Fibroblast of skin of back (primary cell): ENCODE results near the gene NME7.
"Not testable (repeated sequence)": the region's sequence is repeated elsewhere in the genome, so short reads cannot be mapped to it uniquely, and the experiment has no call there.

Source experiments
- DNase-seq: peaks from one replicate; pipeline ENCODE4 v3.0.0-alpha.2; 2013

Gene NME7

DNA sequence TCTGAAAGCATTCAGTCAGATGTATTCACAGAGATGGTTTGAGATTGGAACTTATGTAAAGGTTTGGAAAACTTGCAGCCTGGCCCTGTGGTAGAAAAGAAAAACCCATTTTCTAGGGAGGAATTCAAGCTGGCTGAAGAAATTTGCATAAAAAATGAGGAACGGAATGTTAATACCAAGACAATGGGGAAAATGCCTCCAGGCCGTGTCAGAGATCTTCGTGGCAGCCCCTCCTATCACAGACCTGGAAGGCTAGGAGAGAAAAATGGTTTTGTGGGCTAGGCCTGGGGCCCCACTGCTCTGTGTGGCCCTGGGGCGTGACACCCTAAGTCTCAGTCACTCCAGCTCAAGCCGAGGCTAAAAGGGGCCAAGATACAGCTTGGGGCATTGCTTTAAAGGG, 26.7 kb downstream of the NME7 start:
- no peak for DNase-seq

DNA sequence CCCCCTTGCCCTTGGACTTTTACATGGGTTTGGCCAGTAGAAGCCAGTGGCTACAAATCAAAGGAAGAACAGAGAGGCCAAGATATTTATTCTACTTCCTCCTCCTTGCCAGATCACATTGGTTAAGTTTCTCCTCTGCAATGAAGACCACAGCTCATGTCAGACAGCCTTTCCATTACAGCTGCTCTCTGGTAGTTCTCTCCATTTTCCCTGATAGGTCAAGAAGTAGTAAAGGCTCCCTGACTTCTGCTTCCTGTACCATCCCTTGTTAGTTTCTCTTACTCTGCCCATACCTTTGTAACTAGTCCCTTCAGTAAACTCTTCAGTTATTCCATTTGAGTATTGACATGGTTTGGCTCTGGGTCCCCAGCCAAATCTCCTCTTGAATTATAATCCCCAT, 27.8 kb downstream of the NME7 start:
- no peak for DNase-seq

DNA sequence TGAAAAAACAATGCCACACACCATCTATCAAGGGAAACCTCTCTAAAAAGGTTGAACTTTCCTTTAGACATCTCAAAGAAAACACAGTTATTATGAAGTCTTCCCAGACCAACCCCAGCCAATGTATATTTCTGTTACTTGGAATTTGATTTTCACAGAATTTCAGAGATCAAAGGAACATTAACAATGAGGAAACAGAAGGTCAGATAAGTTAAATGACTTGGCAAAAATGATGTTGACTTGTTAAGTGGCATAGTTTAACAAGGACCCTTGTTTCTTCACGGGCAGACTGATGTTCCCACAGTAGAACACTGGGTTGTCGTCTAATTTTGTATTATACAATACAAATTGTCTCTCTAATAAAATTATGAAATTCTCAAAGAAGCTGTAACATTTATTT, 29.0 kb downstream of the NME7 start:
- no peak for DNase-seq

DNA sequence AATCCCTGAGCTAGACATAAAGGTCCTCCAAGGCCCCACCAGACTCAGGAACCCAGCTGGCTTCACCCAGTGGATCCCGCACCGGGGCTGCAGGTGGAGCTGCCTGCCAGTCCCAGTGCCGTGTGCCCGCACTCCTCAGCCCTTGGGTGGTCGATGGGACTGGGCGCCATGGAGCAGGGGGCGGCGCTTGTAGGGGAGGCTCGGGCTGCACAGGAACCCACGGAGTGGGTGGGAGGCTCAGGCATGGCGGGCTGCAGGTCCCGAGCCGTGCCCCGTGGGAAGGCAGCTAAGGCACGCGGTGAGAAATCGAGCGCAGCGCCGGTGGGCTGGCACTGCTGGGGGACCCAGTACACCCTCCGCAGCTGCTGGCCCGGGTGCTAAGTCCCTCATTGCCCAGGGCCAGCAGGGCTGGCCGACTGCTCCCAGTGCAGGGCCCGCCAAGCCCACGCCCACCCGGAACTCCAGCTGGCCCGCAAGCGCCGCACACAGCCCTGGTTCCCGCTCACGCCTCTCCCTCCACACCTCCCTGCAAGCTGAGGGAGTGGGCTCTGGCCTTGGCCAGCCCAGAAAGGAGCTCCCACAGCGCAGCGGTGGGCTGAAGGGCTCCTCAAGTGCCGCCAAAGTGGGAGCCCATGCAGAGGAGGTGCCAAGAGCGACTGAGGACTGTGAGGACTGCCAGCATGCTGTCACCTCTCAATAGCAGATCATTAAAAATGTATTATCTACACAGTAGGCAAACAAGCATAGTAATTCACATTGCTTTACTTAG, 30.5 kb downstream of the NME7 start:
- not testable (repeated sequence) for DNase-seq

DNA sequence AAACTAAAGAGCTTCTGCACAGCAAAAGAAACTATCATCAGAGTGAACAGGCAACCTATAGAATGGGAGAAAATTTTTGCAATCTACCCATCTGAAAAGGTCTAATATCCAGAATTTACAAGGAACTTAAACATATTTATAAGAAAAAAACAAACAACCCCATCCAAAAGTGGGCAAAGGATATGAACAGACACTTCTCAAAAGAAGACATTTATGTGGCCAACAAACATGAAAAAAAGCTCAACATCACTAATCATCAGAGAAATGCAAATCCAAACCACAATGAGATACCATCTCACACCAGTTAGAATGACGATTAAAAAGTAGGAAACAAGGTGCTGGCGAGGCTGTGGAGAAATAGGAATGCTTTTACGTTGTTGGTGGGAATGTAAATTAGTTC, 32.9 kb downstream of the NME7 start:
- DNase-seq: not testable (repeated sequence)

DNA sequence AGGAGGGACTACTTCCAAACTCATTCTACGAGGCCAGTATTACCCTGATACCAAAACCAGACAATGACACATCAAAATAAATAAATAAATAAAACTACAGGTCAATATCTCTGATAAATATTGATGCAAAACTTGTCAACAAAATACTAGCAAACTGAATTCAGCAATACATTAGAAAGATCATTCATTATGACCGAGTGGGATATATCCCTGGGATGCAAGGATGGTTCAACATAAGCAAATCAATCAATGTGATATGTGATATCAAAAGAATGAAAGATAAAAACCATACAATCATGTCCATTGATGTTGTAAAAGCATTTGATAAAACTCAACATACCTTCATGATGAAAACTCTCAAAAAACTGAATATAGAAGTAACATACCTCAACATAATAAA, 36.7 kb downstream of the NME7 start:
- no peak for DNase-seq

DNA sequence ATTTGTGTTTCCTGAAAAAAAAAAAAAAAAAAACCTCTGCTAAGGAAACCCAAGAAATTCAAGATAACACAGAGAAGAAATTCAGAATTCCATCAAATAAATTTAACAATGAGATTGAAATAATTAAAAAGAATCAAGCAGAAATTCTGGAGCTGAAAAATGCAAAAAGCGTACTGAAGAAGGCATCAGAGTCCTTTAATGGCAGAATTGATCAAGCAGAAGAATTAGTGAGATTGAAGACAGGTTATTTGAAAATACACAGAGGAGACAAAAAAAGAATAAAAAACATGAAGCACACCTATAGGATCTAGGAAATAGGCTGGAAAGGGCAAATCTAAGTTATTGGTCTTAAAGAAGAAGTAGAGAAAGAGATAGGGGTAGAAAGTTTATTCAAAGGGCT, 38.2 kb downstream of the NME7 start:
- DNase-seq: no peak

DNA sequence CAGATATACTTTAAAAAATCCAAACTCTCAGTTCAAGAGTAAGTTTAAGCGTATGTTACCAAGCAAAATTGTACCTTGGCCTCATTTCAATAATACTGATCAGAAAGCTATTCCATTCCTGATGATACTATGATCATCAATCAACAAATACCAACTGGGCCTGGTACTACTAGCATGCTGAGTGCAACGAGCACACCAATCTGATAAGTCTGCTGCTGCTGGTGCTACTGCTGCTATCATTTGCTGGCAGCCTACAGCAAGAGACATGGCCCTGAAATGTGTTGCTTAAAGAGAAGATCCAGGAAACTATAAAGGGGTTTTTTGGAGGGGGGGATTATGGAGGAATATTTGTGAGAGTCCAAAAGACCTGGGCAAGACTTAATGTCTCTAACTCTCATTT, 39.7 kb downstream of the NME7 start:
- no peak for DNase-seq

DNA sequence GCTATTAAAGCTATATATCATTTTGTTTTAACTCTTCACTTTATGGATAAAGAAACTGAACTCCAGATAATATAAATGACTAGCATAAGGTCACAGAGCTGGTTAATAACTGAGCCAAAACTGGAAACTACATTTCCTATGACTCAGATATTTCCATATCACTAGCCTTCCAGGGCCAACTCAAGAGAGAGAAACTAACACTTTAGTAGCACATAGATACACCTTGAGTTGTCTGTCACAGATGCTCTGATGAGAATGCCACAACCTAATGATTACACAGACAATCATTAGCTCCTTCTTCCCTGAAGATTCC, 40.7 kb downstream of the NME7 start:
- peak; percentile 11 for DNase-seq

DNA sequence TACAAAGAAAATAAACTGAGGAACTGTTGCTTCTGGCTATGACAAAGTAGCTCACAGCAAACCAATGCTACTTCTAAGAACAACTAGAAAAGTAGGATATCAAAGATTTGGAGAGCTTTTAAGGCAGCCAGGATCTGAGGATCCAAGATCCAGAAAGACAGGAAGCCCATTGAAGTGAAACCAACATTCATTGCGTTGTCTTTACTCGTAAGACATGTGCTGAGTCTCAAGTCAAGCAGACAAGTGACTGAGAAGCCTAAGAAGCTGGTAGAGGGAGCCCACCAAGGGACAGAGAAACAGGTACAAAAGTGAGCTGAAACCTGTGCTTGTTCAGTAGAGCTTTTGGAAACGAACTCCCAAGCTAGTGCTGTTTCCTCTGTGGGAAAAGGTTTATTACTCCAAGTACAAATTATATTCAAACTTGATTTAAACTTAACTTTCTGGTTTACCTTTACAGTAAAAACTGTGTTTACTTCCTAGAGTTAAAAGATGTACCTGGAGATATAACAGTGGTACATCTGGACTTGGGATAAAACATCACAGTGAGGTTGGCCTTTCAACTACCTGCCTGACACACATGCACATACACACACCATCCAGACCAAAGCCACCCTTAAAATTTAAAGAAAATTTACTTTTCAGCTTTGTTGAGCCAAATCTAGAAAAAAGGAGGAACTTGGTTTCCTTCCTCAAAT, 41.2 kb downstream of the NME7 start:
- no peak for DNase-seq

DNA sequence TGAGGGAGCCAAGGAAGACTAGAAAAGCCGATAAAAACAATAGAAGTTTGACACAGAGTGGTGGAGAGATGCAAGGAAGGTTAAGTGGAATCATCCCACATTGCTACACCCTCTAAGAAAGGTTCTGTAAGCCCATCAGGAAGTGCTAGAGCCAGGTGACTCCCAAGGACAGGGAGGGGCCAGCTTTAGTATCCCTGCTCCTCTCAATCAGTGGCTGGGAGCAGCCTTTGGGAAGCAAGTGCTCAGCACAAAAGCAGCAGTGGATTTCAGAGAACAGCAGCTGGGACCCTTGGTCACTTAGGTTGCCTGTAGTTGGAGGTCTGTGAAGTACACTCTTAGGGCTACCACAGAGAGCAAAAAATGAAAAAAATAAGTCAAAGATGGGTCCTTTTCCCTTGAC, 42.5 kb downstream of the NME7 start:
- DNase-seq: no peak

DNA sequence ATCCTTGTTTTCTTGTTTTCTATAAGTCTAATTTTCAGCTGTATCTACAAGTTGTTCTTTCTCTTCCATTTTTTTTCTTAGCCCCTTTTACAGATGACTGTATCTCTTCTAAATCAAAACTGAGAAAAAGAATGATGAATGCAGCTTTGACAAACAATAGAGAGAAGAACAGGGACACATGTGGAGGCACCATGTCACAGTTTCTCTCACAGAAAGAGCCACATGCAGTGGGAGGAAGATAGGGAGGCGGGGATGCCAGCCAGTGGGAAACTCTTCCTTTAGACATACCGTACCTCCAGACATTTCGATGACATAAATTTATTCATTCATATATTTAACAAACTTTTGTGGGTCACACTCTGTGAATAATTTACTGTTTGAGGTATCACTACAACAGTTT, 45.5 kb downstream of the NME7 start:
- no peak for DNase-seq

DNA sequence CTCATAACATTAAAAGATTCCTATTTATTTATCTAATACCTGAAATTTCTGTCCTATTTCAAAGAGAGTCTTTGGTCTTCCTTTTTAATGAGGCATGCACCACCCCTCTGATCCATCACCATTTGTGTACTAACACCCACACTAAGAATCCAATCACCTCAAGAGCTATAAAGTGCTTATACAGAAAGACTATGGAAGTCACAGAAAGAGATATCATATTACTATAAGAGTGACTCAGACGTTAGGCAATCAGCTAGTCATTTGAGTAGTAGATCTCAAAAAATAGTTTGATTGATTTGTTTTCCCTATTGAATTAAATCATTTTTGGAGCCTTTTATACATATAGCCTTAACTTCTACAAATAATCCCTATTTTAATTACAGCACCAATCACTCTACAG, 46.1 kb downstream of the NME7 start:
- peak; percentile 32 for DNase-seq

DNA sequence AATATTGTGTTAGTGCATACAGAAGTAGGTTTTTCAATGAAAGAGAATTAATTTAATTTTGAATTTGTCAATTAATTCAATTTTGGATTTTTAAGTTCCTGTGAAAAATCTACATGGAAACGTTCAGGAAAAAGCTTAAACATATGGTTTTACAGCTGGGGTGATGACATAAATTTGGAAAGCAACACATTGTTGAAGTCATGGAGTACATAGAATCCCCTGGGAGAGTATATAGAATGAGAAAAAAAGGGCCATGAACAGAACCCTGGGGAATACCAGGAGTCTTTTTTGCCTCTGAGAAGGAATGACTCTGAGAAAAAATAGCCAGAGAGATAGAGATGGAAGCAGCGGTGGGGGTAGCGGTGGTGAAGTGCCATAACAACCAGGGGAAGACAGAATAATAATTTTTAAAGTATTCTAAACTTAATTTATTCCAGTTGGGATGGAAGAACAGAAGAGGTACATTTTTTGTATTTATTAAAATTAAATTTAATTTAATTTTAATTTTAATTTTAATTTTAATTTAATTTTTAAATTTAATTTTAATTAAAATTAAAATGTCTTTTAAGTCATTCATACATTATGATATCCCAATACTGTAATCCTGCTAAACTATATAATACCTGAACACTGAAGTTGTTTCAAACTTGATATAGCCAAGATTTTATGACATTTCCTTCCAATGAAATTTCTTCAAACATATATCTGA, 48.9 kb downstream of the NME7 start:
- peak; percentile 46 for DNase-seq

DNA sequence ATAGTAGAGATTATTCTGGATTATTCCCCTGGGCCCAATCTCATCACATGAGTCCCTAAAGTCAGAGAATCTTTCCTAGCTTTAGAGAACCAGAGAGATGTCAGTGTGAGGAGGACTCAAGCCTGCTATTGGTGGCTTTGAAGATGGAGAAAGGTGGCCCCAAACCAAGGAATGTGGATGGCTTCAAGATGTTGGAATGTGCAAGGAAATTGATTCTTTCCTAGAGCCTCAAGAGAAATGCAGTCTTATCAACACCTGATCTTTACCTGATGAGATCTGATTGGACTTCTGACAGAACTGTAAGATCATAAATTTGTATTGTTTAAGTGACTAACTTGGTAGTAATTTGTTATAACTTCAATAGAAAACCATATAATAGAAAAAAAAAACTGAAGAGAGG, 51.0 kb downstream of the NME7 start:
- DNase-seq: no peak

DNA sequence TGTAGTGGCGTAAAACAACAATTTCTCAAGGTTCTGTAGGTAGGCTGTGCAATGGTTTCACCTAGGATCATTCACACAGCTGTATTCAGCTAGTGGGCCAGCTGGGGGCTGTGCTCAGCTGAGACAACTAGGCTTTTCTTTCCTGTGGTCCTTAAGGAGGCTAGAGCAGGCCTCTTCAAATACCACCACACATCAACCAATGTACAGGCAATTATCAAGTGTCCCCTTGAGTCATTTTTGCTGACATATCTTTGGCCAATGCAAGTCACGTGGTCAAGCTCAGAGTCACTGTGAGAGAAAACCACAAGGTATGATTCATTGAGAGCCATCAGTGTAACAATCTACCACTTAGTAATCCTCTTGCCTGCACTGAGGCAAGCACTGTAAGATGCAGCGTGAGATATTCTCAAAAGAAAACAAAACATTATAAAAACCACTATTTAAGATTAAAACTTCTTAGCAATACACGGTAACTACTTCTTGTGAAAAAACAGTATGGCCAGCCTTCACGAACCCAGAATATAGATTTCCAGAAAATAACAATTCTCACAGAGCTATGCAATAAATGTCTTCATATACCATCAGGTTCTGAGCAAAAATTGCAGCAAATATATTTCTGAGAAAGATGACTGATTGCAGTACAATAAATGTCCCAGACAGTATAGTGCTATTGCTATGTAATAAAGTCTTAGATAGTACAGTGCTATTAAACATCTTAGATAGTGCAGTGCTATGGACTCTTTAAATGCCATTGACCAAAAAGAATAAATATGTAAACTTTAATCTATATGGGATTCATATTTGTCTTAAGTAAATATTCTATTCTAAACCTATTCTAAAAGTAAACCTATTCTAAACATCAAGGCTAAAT, 55.3 kb downstream of the NME7 start:
- DNase-seq: peak; percentile 98

DNA sequence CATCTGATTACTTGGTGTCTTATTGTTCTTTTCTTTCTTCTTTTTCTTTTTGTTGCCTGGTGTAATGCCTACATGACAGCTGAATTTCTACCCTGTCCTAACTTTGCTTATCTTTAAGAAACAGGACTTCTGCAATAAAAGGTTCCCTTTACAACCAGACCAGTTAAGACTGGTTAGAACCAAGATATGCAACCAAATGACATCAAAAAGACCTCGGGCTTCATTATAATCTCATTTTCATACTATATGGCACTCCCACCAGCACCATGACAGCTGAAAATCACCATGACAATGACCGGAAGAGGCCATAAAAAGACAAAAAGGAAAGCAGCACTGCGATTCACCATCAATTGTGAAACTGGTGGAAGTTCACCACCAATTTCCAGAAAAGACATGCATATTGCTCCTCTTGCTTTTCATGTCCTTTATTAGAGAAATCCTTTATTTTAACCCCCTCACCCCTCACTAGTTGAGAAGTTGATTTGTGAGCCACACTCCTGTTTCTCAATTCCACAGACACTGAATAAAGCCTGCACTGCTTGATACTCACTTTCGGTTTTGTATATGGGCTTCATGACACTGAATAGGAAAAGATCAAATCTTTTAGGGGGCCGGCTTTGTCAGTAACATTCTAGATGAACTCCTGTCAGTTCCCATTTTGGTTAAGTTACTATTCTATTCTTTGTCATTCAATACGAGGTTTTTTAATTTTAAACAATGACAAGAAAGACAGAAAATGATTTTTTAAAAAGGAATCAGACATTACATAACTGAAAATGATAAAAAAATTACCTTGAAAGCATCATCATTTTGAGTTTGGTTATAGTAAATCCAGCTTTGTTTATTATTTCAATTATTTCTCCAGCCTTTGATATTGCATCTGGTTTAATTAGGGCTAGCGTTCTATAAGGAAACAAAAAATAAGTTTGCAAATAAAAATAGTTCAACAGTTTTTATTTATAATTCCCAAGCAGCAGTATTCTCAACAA, 58.1 kb downstream of the NME7 start:
- no peak for DNase-seq

DNA sequence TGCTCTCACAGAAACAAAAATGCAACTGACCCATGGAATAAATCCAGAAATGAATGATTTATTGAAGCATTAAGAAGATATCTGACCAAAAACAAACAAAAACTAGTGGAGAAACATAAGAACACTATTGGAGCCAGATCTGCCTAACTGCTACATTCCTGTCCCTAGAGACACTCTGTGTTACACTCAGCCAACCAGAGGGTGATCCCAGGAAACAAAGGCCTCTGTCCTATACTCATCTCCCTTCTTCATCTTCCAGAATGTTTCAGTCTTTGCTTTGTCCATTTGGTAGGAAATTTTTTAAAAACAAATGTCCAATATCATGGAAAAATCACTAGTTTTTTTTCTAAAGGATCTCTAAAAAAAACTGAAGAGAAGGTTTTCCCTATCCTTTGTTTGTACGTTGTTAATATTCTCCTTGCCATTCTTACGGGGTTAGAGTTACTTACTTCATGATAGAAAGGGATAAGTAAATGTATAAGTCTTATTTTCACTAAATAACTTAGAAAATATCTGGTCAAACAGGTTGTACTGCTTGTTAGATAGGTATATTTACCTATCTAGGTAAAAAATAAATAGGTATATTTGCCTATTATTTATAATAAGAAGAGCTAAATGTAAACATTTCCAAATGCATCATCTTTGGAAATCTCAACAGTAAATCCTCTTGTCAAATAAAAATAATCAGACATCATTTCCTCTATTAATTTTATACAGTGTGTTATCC, 59.1 kb downstream of the NME7 start:
- DNase-seq: peak; percentile 9

DNA sequence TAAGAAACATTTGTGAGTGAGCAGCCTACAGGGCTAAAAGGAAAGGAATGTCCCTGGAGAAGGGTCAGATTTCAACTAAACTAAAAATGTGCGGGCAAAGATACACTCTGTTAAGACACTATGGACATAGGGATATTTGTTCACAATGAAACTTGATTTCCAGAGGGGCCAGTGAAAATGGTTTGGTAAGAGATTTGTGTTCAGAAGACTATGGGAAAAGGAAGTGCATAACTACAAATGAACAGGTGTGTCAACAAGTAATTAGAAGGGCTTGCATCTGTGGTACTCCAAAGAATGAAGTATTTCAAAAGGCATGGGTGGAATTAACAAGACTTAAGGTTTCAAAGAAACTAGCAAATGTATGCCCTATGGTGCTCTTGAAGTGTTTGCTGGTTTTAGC, 60.4 kb downstream of the NME7 start:
- DNase-seq: no peak

DNA sequence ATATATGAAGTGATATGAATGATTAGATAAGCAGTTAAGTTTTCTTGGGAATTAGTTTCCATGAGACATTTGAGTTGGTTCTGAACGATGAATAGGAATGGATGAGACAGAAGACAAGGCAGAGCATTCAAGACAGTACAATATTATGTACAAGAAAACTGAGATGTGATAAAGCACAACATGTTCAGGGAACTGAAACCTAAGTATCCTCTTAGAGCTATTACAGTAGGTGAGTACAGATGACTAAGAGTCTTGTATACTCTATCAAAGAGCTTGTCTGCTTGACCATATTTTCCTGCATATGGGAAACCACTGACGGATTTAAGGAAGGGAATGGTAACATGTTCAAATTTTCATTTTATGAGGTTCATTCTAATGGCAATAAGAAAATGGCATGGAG, 61.6 kb downstream of the NME7 start:
- no peak for DNase-seq

DNA sequence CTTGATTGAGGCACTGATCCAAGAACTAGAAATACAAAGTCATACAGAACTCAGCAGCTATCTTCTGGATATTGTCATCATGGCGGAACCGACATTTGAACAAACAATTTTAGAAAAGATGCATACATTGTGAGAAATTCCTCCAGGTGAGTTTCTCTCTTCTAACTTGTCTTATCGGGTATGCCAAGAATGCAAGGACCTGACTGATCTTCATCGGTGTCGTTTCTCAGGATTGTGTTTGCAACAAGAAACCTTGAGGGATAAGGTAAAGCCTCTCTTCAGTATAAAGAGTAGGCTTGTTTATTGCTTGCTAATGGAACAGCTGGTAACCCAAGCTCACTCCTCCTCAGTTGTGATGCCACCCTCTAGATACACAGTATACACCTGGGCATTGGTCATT, 62.2 kb downstream of the NME7 start:
- DNase-seq: no peak
